ENCODE results near the gene GPC6. TPM values are rescaled to one million over a fixed set of nuclear protein-coding genes. Genes with fewer than 3 reads are reported as not detected.

The GPC6 gene
- total RNA-seq = 40.5 and 45.2 TPM in 2 replicates

DNA sequence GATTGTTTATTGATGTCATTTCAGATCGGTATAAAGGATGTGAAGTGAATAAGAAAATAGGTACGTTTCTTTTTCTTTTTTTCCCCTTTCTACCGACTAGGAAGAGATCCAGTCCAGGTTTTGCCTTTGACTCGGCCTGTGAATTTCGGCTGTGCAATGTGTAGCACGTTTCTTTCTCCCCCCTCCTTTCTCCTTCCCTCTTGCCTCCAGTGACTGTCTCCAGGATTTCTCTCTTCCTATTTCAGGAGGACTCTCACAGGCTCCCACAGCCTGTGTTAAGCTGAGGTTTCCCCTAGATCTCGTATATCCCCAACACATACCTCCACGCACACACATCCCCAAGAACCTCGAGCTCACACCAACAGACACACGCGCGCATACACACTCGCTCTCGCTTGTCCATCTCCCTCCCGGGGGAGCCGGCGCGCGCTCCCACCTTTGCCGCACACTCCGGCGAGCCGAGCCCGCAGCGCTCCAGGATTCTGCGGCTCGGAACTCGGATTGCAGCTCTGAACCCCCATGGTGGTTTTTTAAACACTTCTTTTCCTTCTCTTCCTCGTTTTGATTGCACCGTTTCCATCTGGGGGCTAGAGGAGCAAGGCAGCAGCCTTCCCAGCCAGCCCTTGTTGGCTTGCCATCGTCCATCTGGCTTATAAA, at the start of gene GPC6:
TSS of gene GPC6 (plus strand) at position 185 of the 657 bp plus-strand sequence.

